Nephron progenitor cell (in vitro differentiated cells): ENCODE results near the gene VPS25.

Experiments used
- DNase-seq: peaks from one replicate; pipeline ENCODE4 v3.0.0; 2021
- H3K27ac Mint-ChIP-seq: 2 replicates; pipeline ENCODE4 v1.8.0; 2021; ENCODE audit warnings: mild to moderate bottlenecking, moderate library complexity, mixed read lengths
- H3K27me3 Mint-ChIP-seq: 2 replicates; pipeline ENCODE4 v1.8.0; 2021; ENCODE audit warnings: mild to moderate bottlenecking, low read depth, mixed read lengths; ENCODE audit not compliant: poor library complexity
- H3K36me3 Mint-ChIP-seq: 2 replicates; pipeline ENCODE4 v1.8.0; 2021; ENCODE audit warnings: low read depth, mixed read lengths
- H3K4me1 Mint-ChIP-seq: 2 replicates; pipeline ENCODE4 v1.8.0; 2021; ENCODE audit warnings: mixed read lengths
- H3K4me3 Mint-ChIP-seq: 2 replicates; pipeline ENCODE4 v1.8.0; 2021; ENCODE audit warnings: mild to moderate bottlenecking, moderate library complexity, mixed read lengths
- H3K9me3 Mint-ChIP-seq: 2 replicates; pipeline ENCODE4 v1.8.0; 2021; ENCODE audit warnings: mild to moderate bottlenecking, moderate library complexity, mixed read lengths
- TF ChIP-seq, protein P1 (sequence below): fragments of 200-600 bp; sonication (generic); IDR thresholded peaks from 2 replicates; pipeline ENCODE4 v1.5.0; 2021; ENCODE audit warnings: antibody characterized with exemption

The VPS25 gene

GRCh38 chr17:42751628-42752027 is 21.6 kb upstream of the VPS25 start:
- no peak for DNase-seq
- peaks cover 47% of the 10 kb centered on the region for H3K4me1 Mint-ChIP-seq
- no peaks in the 10 kb centered on the region for H3K9me3 Mint-ChIP-seq
- TF ChIP-seq, protein P1, sequence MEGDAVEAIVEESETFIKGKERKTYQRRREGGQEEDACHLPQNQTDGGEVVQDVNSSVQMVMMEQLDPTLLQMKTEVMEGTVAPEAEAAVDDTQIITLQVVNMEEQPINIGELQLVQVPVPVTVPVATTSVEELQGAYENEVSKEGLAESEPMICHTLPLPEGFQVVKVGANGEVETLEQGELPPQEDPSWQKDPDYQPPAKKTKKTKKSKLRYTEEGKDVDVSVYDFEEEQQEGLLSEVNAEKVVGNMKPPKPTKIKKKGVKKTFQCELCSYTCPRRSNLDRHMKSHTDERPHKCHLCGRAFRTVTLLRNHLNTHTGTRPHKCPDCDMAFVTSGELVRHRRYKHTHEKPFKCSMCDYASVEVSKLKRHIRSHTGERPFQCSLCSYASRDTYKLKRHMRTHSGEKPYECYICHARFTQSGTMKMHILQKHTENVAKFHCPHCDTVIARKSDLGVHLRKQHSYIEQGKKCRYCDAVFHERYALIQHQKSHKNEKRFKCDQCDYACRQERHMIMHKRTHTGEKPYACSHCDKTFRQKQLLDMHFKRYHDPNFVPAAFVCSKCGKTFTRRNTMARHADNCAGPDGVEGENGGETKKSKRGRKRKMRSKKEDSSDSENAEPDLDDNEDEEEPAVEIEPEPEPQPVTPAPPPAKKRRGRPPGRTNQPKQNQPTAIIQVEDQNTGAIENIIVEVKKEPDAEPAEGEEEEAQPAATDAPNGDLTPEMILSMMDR: no peak
- H3K36me3 Mint-ChIP-seq: no peaks in the 10 kb centered on the region
- no peak overlapping the region for H3K27ac Mint-ChIP-seq
- H3K27me3 Mint-ChIP-seq: peaks cover 42% of the 10 kb centered on the region
- H3K4me3 Mint-ChIP-seq: no peak overlapping the region

GRCh38 chr17:42754782-42755181 is 18.5 kb upstream of the VPS25 start:
- H3K9me3 Mint-ChIP-seq: no peaks in the 10 kb centered on the region
- TF ChIP-seq, protein P1: no peak
- DNase-seq: no peak
- no peaks in the 10 kb centered on the region for H3K36me3 Mint-ChIP-seq
- H3K4me1 Mint-ChIP-seq: peaks cover 27% of the 10 kb centered on the region
- no peak overlapping the region for H3K4me3 Mint-ChIP-seq
- no peak overlapping the region for H3K27ac Mint-ChIP-seq
- peaks cover 66% of the 10 kb centered on the region for H3K27me3 Mint-ChIP-seq

GRCh38 chr17:42759982-42760651 is 13.1 kb upstream of the VPS25 start:
- no peak for DNase-seq
- Mint-ChIP-seq H3K27ac (no peak overlapping the region), H3K36me3 (no peaks in the 10 kb centered on the region), H3K27me3 (peaks cover 58% of the 10 kb centered on the region), H3K4me3 (peak overlapping the region; percentile 72), H3K4me1 (peaks cover 38% of the 10 kb centered on the region), H3K9me3 (no peaks in the 10 kb centered on the region)
- TF ChIP-seq, protein P1: no peak

DNA sequence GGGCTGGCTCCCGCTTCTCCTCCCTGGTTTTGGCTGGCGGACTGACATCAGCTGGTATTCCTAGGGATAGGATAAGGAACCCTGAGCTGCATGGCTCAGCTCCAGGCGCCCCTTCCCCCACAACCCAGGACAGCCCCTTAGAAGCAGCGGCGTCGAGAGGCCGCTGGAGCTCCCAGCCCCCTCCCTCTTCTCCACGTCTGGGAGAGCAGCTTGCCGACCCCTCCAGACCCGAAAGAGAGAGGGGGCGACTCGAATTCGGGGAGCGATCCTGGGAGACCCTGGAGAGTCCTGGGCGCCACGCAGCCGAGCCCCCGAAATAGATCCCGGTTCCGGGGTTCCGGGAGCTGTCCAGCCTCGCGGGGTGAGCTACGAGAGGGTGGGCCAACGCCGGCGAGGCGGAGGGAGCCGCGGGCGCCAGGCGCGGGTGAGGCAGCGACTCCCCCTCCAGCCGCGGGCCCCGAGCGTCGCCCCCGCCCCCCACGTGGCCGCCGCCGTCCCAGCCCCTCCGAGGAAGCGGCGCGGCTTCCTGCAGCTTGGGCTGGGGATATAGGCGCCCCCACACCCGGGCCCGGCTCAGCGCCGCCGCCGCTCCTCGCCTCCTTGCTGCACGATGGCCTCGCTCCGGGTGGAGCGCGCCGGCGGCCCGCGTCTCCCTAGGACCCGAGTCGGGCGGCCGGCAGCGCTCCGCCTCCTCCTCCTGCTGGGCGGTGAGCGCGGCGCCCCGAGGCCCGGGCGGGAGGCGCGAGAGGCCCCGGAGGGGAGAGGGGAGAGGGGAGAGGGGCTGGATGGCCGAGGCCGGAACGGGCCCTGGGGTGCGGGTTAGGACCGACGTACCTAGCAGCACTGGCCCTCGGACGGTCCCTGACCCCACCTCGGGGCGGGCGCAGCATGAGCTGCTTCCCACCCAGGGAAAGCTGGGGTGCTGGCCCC is 12.3 kb upstream of the VPS25 start, which contains the start of gene RAMP2:
Gene RAMP2 (plus strand): TSS at position 576 of the 930 bp plus-strand sequence. CDS start 35 bp downstream, at position 611.
- peak within 1 kb of the TSS; percentile 72 for H3K4me3 Mint-ChIP-seq
- H3K9me3 Mint-ChIP-seq: no peaks in the 10 kb centered on the region
- peaks cover 38% of the 10 kb centered on the region for H3K4me1 Mint-ChIP-seq
- no peaks in the 10 kb centered on the region for H3K36me3 Mint-ChIP-seq
- H3K27me3 Mint-ChIP-seq: peaks cover 58% of the 10 kb centered on the region
- TF ChIP-seq, protein P1: no peak
- no peak within 1 kb of the TSS for H3K27ac Mint-ChIP-seq
- peak; percentile 70 for DNase-seq

GRCh38 chr17:42761638-42762037 is 11.6 kb upstream of the VPS25 start:
- H3K4me1 Mint-ChIP-seq: peaks cover 38% of the 10 kb centered on the region
- H3K9me3 Mint-ChIP-seq: no peaks in the 10 kb centered on the region
- peaks cover 57% of the 10 kb centered on the region for H3K27me3 Mint-ChIP-seq
- H3K4me3 Mint-ChIP-seq: peak overlapping the region; percentile 71
- no peak overlapping the region for H3K27ac Mint-ChIP-seq
- TF ChIP-seq, protein P1: no peak
- no peaks in the 10 kb centered on the region for H3K36me3 Mint-ChIP-seq
- no peak for DNase-seq
